Upper lobe of left lung (tissue), 6 donors: ENCODE measurements around the gene SHQ1. TPM values are rescaled to one million over a fixed set of nuclear protein-coding genes. Genes with fewer than 3 reads are reported as not detected.

Experiments
- ATAC-seq, 2 donors: fragments of 200-7000 bp; cut with Tn5 transposase; one replicate each; pipeline ENCODE4 v1.9.1; 2022; ENCODE audit warnings: mild to moderate bottlenecking in 2 of 2, moderate library complexity in 2 of 2; ENCODE audit not compliant: low FRiP score in 2 of 2
- DNase-seq, 2 donors: peaks; one replicate each; pipeline ENCODE4 v3.0.0-alpha.2; 2019 to 2020
- H3K27ac ChIP-seq, 4 donors: fragments of 200-600 bp; sonication (generic); one replicate each; pipeline ENCODE4 v1.5.1; 2016 to 2019
- H3K27me3 ChIP-seq, 4 donors: fragments of 200-600 bp; sonication (generic); one replicate each; pipeline ENCODE4 v1.5.1; 2017 to 2019
- H3K36me3 ChIP-seq, 4 donors: fragments of 200-600 bp; sonication (generic); one replicate each; pipeline ENCODE4 v1.5.1; 2016 to 2019
- H3K4me1 ChIP-seq, 4 donors: fragments of 200-600 bp; sonication (generic); one replicate each; pipeline ENCODE4 v1.5.1; 2018 to 2019
- H3K4me3 ChIP-seq, 4 donors: fragments of 200-600 bp; sonication (generic); one replicate each; pipeline ENCODE4 v1.5.1; 2017 to 2019; ENCODE audit warnings: mild to moderate bottlenecking in 2 of 4, moderate library complexity in 1 of 4
- H3K9me3 ChIP-seq, 4 donors: fragments of 200-600 bp; sonication (generic); one replicate each; pipeline ENCODE4 v1.5.1; 2018 to 2019
- CTCF ChIP-seq, 6 experiments: fragments of 450-650 bp in 4 of 6; fragments of 200-600 bp in 2 of 6; sonication (generic) in 2 of 6; IDR thresholded peaks; one replicate each; pipeline ENCODE4 v1.5.1; 2016 to 2019; ENCODE audit warnings: antibody characterized with exemption in 6 of 6
- EP300 ChIP-seq, 4 donors: sonication (generic); formaldehyde crosslinking; IDR thresholded peaks; one replicate each; pipeline ENCODE4 v1.5.1; 2017; ENCODE audit warnings: antibody characterized with exemption in 4 of 4, control low read depth in 2 of 4
- POLR2A ChIP-seq, 4 donors: fragments of 450-650 bp; IDR thresholded peaks; one replicate each; pipeline ENCODE4 v1.5.1; 2016 to 2017; ENCODE audit warnings: antibody characterized with exemption in 4 of 4, mild to moderate bottlenecking in 2 of 4
- POLR2AphosphoS5 ChIP-seq, 2 donors: sonication (generic); formaldehyde crosslinking; IDR thresholded peaks; one replicate each; pipeline ENCODE4 v1.5.1; 2017; ENCODE audit warnings: antibody characterized with exemption in 2 of 2
- WGBS, 2 donors: methylation state at CpG; one replicate each; pipeline ENCODE4 v1.1.5; 2017 to 2018; 5-methylcytosine and 5-hydroxymethylcytosine counted together
- total RNA-seq, 6 donors: library from RNA; depleted of rRNA in 4 of 6; stranded (reverse); fragments of >200 nt in 4 of 6; gene quantifications; one replicate each; pipeline versions ENCODE4 v1.1.0 to v1.2.1, GENCODE V29; 2016 to 2021
- donor health status: DM: no; HTN: no; CAD: no; lungs with moderate emphysema.
- donor health status: DM: no; HTN: yes; CAD: no; lungs with severe emphysema.

Gene SHQ1
- total RNA-seq, 6 donors from 2014 or later = 12.0 to 31.4 (median 19.3) TPM

GRCh38 chr3:72784226-72784625, 64.0 kb downstream of the SHQ1 start:
- H3K9me3 ChIP-seq = no peaks in the 10 kb centered on the region
- no peak overlapping the region for H3K4me3 ChIP-seq
- 96 to 100% methylated on average over 1 of the region's 1 CpG for WGBS, 2 donors
- no peak overlapping the region for H3K27ac ChIP-seq
- no peaks in the 10 kb centered on the region for H3K4me1 ChIP-seq
- H3K36me3 ChIP-seq = peaks cover 0 to 15% (median 0%) of the 10 kb centered on the region in 4 donors
- DNase-seq (no peak), ATAC-seq (no peak)
- TF ChIP-seq CTCF (IDR thresholded peaks at IDR 0.05) (no peak), EP300 (IDR thresholded peaks at IDR 0.05) (no peak), POLR2AphosphoS5 (IDR thresholded peaks at IDR 0.05) (no peak), POLR2A (IDR thresholded peaks at IDR 0.05) (no peak)
- no peaks in the 10 kb centered on the region for H3K27me3 ChIP-seq

GRCh38 chr3:72782521-72782920, 65.7 kb downstream of the SHQ1 start:
- Histone ChIP-seq H3K27me3 (no peaks in the 10 kb centered on the region), H3K36me3 (peaks cover 0 to 15% (median 0%) of the 10 kb centered on the region in 4 donors), H3K4me1 (no peaks in the 10 kb centered on the region), H3K9me3 (no peaks in the 10 kb centered on the region), H3K27ac (no peak overlapping the region), H3K4me3 (no peak overlapping the region)
- TF ChIP-seq EP300 (IDR thresholded peaks at IDR 0.05) (no peak), CTCF (IDR thresholded peaks at IDR 0.05) (no peak), POLR2A (IDR thresholded peaks at IDR 0.05) (no peak), POLR2AphosphoS5 (IDR thresholded peaks at IDR 0.05) (no peak)
- WGBS, 2 donors = 58 to 75% methylated on average over 2 of the region's 2 CpGs
- DNase-seq = no peak
- no peak for ATAC-seq

- DNase-seq = no peak
- WGBS, 2 donors = 92 to 100% methylated on average over 1 of the region's 1 CpG
- Histone ChIP-seq H3K27ac (no peak overlapping the region), H3K9me3 (no peaks in the 10 kb centered on the region), H3K4me1 (no peaks in the 10 kb centered on the region), H3K36me3 (peaks cover 0 to 3% (median 0%) of the 10 kb centered on the region in 4 donors), H3K27me3 (no peaks in the 10 kb centered on the region), H3K4me3 (no peak overlapping the region)
- TF ChIP-seq EP300 (IDR thresholded peaks at IDR 0.05) (no peak), POLR2A (IDR thresholded peaks at IDR 0.05) (no peak), CTCF (IDR thresholded peaks at IDR 0.05) (no peak)
- no peak for ATAC-seq
These were observed 78.3 kb downstream of the SHQ1 start for GRCh38 chr3:72769758-72770540.

- 77 to 100% methylated on average over 1 of the region's 1 CpG for WGBS, 2 donors
- no peak overlapping the region for H3K27ac ChIP-seq
- H3K4me3 ChIP-seq = no peak overlapping the region
- peaks cover 0 to 3% (median 0%) of the 10 kb centered on the region in 4 donors for H3K36me3 ChIP-seq
- no peaks in the 10 kb centered on the region for H3K27me3 ChIP-seq
- no peaks in the 10 kb centered on the region for H3K9me3 ChIP-seq
- no peak for DNase-seq
- ATAC-seq = no peak
- H3K4me1 ChIP-seq = no peaks in the 10 kb centered on the region
- TF ChIP-seq POLR2AphosphoS5 (IDR thresholded peaks at IDR 0.05) (no peak), EP300 (IDR thresholded peaks at IDR 0.05) (no peak), CTCF (IDR thresholded peaks at IDR 0.05) (no peak), POLR2A (IDR thresholded peaks at IDR 0.05) (no peak)
These were observed 79.3 kb downstream of the SHQ1 start for GRCh38 chr3:72768936-72769335.

GRCh38 chr3:72768481-72768880, 79.8 kb downstream of the SHQ1 start:
- Histone ChIP-seq H3K27me3 (no peaks in the 10 kb centered on the region), H3K36me3 (peaks cover 0 to 3% (median 0%) of the 10 kb centered on the region in 4 donors), H3K4me1 (no peaks in the 10 kb centered on the region), H3K4me3 (no peak overlapping the region), H3K9me3 (no peaks in the 10 kb centered on the region), H3K27ac (no peak overlapping the region)
- ATAC-seq (no peak), DNase-seq (no peak)
- 90 to 94% methylated on average over 6 of the region's 6 CpGs for WGBS, 2 donors
- TF ChIP-seq EP300 (IDR thresholded peaks at IDR 0.05) = no peak
- TF ChIP-seq CTCF (IDR thresholded peaks at IDR 0.05) = no peak
- TF ChIP-seq POLR2AphosphoS5 (IDR thresholded peaks at IDR 0.05) = no peak
